22Rv1 (cell line): Measurements from ENCODE around the gene C6orf163.

Experiments
- H3K27ac ChIP-seq: fragments of 450-650 bp; 2 replicates; pipeline ENCODE4 v1.5.1; 2017
- CTCF ChIP-seq: fragments of 450-650 bp; IDR thresholded peaks from 2 replicates; pipeline ENCODE4 v1.5.1; 2017; ENCODE audit warnings: mild to moderate bottlenecking
- ZFX ChIP-seq: fragments of 450-650 bp; IDR thresholded peaks from 2 replicates; pipeline ENCODE4 v1.6.1; 2017; ENCODE audit warnings: antibody characterized with exemption, borderline replicate concordance

Gene C6orf163

GRCh38 chr6:87351583-87351982, 7.0 kb downstream of the C6orf163 start:
- TF ChIP-seq CTCF (no peak), ZFX (no peak)

GRCh38 chr6:87356181-87356580, 11.6 kb downstream of the C6orf163 start:
- TF ChIP-seq ZFX (no peak), CTCF (no peak)
- H3K27ac ChIP-seq, result no peak overlapping the region

More at GRCh38 chr6:87351583-87351982, 7.0 kb downstream of the C6orf163 start:
- H3K27ac ChIP-seq, result no peak overlapping the region

GRCh38 chr6:87357479-87358196, 13.0 kb downstream of the C6orf163 start:
- TF ChIP-seq CTCF (no peak), ZFX (no peak)
- H3K27ac ChIP-seq, result no peak overlapping the region

GRCh38 chr6:87364602-87365252, 20.1 kb downstream of the C6orf163 start:
- no peak for TF ChIP-seq CTCF
- TF ChIP-seq ZFX, result no peak
- H3K27ac ChIP-seq, result no peak overlapping the region

GRCh38 chr6:87366072-87366827, 21.6 kb downstream of the C6orf163 start:
- no peak overlapping the region for H3K27ac ChIP-seq
- TF ChIP-seq ZFX, result no peak
- TF ChIP-seq CTCF, result no peak

GRCh38 chr6:87366899-87367298, 22.3 kb downstream of the C6orf163 start:
- H3K27ac ChIP-seq, result no peak overlapping the region
- no peak for TF ChIP-seq CTCF
- TF ChIP-seq ZFX, result no peak

- no peak overlapping the region for H3K27ac ChIP-seq
- no peak for TF ChIP-seq ZFX
- no peak for TF ChIP-seq CTCF
Observed at GRCh38 chr6:87373377-87373776, 28.8 kb downstream of the C6orf163 start.
